GM10248 (cell line): ENCODE results near the gene SSUH2.

Source experiments
- CTCF ChIA-PET: fragments of 300-600 bp; sonication (Branson Sonifier 250); formaldehyde crosslinking; extraction: SDS; loops from one replicate; lab custom pipeline; 2021; ENCODE audit warnings: antibody characterized with exemption; lab: Yijun Ruan, JAX
- POLR2A ChIA-PET: fragments of 350-650 bp; sonication (Branson Sonifier 250); formaldehyde crosslinking; extraction: SDS; loops from one replicate; lab custom pipeline; 2020; ENCODE audit warnings: antibody characterized with exemption; lab: Yijun Ruan, JAX
- DNase-seq: peaks from one replicate; pipeline ENCODE4 v3.0.0; 2012; ENCODE audit errors: extremely low spot score
- CTCF ChIP-seq: IDR thresholded peaks from 2 replicates; pipeline ENCODE4 v1.5.1; 2012; ENCODE audit warnings: mild to moderate bottlenecking, low read depth; ENCODE audit errors: extremely low read depth, missing control alignments, control extremely low read depth

Gene SSUH2

GRCh38 chr3:8645712-8646111 is 1.1 kb upstream of the SSUH2 start:
- no peak for TF ChIP-seq CTCF
- ChIA-PET CTCF (interaction anchor here (1.2 to 2.5 kb wide), 2 partner anchors 17 to 68 kb away, joined by 3 to 19 read pairs; no protein-coding TSS in a partner anchor), POLR2A (interaction anchor here (0.5 kb wide), 1 partner anchor 341 kb away, joined by 3 read pairs; no protein-coding TSS in a partner anchor)
- DNase-seq = no peak

GRCh38 chr3:8643693-8644365 is 769 bp downstream of the SSUH2 start:
- no peak for TF ChIP-seq CTCF
- no peak for DNase-seq
- POLR2A ChIA-PET = no interaction called here
- CTCF ChIA-PET = interaction anchor here (0.9 to 2.5 kb wide), 7 partner anchors 8 to 211 kb away, joined by 3 to 19 read pairs (median 3); no protein-coding TSS in a partner anchor

GRCh38 chr3:8642001-8642400 is 2.6 kb downstream of the SSUH2 start:
- TF ChIP-seq CTCF = no peak
- CTCF ChIA-PET = interaction anchor here (0.8 kb wide), 1 partner anchor 11 kb away, joined by 3 read pairs; no protein-coding TSS in a partner anchor
- POLR2A ChIA-PET = no interaction called here
- DNase-seq = no peak

- ChIA-PET POLR2A (no interaction called here), CTCF (interaction anchor here (0.8 kb wide), 1 partner anchor 10 kb away, joined by 3 read pairs; no protein-coding TSS in a partner anchor)
- DNase-seq = no peak
- TF ChIP-seq CTCF = no peak
Observed at GRCh38 chr3:8641472-8641871, 3.1 kb downstream of the SSUH2 start.

GRCh38 chr3:8640223-8640622 is 4.4 kb downstream of the SSUH2 start:
- no peak for TF ChIP-seq CTCF
- DNase-seq = no peak
- POLR2A ChIA-PET = no interaction called here
- CTCF ChIA-PET = interaction anchor here (1.5 kb wide), 1 partner anchor 24 kb away, joined by 4 read pairs; no protein-coding TSS in a partner anchor

- no peak for DNase-seq
- TF ChIP-seq CTCF = no peak
- POLR2A ChIA-PET = no interaction called here
- CTCF ChIA-PET = interaction anchor here (1.5 kb wide), 1 partner anchor 24 kb away, joined by 4 read pairs; no protein-coding TSS in a partner anchor
Observed at GRCh38 chr3:8639659-8640000, 5.0 kb downstream of the SSUH2 start.
